ENCODE measurements around the gene NCF2.

NCF2 gene

DNA sequence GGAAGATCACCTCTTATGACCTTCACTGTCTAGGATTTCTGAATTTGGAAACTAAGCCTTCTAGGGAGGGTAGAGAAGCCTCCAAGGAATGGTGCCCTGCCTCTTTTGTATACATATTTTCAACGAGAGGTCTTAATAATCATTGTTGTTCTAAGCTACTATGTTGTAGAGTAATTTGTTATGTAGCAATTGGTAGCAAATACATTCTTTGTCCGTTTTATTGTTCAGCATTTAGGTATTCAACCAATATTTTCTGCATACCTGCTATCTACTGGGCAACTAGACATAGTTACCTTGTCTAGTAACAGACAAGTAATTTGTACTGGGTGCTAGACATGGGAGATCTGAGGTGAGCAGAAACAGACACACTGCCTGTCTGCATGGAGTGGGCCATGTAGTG, 20.8 kb upstream of the NCF2 start:
- DNase-seq (ENCODE audit: low read depth in 2 of 2): no peak

DNA sequence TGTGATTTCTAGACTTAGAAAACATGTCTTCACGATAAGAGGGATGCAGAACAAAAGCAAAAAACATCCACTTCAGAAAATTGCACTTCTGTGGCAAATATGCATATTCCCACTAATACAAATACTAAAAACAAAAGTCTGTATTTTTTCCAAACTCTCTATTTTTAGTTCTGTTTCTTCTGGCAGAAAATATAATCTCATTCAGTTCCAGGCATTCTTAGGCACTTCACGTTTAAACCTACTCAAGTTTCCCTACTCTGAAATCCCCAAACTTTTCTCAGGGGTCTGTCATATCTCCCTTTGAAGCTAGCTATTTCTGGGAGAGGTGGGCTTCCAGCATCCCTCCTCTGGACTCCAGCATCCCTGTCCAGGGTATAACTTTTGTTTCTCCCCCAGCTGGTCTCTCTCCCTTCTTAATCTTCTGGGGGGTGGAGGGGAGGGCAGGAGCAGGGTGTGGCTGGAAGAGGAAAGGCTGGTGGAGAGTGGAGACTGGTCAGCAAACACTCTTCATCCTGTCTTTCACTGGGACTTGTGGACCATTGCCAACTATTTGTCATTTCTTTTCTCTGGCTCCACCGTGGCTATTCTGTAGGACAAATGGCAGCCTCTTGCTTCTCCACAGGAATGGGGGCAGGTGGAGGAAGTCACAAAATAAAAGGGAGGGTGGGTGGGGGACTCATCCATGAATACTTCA, 19.6 kb upstream of the NCF2 start:
- DNase-seq (ENCODE audit: low read depth in 2 of 2): no peak

DNA sequence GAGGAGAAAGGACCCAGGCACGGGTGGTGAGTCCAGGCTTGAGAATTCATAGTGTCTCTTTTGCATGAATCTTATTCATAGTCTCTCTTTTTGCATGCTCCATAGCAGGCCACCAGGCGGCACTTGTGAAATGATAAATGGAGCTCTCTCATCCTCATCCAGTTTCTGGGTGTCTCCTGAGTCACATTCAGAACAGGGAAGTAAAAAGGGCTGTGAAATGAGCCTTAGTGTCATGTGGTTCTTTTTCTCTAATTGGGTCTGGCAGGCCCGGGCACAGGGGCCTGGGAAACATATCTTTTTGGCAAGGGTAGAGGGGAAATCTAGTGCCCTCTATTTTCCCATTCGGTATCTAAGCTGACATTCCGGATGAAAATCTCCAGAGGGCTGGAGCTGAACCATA, 19.1 kb upstream of the NCF2 start:
- DNase-seq (ENCODE audit: low read depth in 2 of 2): no peak

DNA sequence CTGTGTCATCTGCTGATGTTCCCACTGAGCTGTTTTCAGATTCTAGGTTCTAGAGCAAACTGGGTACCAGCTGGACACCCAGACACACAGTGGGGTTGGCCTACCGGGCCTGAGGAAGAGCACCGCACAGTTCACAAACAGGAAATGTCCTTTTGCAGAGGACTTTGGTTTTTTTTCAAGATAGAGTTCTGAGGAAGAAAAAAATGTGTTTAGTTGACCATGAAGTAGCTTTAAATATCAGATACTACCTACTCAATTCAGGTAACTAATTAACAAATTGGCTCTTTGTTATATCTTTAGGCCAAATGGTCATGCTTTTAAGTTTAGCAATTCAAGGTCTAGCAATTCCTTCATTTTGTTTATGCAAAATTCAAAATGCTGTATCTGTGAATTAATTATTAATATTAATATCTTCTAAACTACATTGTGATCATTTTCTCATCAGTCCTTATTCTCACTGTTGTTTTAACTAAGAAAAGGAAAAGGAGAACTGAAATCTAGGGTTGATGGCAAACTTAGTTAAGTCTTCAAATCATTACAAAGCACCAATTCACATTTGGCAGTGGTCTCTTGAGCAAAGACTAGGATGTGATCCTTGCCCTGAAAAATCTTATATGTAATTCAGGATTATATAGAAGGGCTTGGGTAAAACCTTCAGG, 17.2 kb upstream of the NCF2 start:
- DNase-seq (ENCODE audit: low read depth in 2 of 2): no peak

DNA sequence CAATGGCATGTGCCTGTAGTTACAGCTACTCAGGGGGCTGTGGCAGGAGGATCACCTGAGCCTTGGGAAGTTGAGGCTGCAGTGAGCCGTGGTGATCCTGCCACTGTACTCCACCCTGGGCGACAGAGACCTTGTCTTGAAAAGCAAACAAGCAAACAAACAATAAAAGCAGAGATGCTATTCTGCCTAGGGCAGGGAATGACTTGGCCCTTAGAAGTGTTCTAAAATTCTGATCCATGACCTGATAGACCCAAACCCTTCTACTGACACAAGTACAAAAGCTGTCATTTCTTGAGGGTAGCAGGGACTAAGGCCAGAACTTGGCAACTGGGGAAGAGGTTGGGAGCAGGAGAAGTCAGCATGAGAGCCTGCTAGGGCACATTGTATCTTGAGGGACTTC, 15.6 kb upstream of the NCF2 start:
- no peak for DNase-seq (ENCODE audit: low read depth in 2 of 2)

DNA sequence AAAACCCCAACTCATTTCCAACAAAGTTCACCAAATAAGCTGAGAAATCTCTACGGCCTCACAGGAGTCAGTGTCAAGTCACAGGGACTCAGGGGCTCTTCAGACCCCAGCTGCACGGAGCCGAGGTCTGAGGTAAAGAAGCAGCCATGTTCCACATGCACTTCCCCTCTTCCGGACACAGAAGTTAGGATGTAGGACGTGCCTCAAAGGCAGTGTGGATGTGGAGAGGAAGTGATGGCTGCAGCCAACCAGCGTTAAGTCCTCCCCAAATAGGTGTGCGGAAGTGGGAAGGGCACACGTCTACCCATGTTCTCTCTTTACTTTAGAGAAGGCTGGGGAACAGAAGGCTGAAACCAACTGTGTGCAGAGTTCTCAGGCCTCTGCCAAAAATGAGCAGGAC, 14.6 kb upstream of the NCF2 start:
- no peak for DNase-seq (ENCODE audit: low read depth in 2 of 2)

DNA sequence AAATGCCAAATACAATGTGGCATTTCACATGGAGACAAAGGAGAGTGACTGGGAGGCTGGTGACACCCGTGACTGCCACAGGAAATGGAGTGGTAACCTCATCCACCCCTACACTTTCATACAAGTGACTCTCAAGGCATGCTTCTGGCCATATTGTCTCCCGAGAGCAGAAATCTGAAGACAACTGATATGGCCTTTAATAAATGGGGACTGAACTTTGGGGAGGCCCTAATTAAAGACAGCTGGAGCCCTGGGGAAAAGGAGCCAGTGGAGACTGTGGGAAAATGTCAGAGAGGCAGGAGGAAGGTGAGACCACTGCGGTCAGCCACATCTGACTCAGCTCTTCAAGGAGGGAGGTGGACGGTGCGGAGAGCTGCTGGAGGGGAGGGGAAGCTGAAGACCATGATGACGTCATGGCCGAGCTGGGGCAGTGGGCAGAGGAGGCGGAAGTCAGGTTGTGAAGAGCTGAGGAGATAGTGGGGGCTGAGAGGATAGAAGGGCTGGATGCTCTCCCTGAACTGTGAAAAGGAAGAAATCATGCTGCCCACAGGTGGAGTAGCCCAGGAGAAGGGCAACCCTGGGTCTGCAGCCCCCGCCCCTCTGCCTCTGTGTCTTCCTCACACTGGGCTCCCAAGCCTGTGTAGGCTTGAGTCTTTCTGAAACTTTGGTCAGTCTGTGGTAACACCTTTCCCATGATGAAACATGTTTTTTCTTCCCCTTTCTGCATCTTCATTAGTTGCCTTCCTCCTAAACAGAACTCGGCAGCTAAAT, 14.0 kb upstream of the NCF2 start:
- DNase-seq (ENCODE audit: low read depth in 2 of 2): no peak

DNA sequence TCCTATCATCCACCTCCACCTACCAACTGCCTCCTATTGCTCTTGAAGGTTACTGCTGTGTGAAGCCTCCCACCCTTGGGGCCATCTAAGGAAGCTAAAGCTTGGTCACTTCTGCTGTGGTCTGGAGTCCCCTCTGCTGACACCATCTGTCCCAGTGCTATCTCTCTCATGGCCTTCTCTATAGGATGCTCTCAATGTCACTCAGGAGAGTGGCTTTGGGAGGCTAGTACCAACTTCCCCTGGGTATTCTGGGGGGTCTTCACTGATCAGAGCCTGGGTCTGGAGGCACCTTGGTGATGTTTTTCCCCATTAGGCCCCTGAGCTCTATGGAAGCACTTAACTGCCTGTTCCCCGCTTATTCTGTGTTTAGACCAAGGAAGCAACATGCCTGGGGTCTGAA, 12.3 kb upstream of the NCF2 start:
- no peak for DNase-seq (ENCODE audit: low read depth in 2 of 2)

DNA sequence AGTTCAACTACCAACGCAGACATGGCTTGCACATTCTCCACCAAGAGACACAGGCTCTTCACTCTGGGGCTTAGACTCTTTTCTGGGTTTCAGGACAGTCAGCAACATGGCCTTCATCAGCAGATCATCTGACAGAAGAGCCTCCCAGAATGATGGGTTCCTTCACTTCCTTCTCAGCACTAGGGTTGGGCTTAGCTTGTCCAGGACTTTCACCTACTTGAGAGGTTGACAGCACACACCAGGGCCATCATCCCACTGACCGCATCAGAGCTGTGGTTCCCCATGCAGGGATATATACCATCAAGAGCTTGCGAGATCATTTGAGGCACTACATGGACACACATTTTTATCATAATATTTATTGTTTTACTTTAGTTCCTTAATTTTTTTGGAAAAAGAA, 10.4 kb upstream of the NCF2 start:
- no peak for DNase-seq (ENCODE audit: low read depth in 2 of 2)

DNA sequence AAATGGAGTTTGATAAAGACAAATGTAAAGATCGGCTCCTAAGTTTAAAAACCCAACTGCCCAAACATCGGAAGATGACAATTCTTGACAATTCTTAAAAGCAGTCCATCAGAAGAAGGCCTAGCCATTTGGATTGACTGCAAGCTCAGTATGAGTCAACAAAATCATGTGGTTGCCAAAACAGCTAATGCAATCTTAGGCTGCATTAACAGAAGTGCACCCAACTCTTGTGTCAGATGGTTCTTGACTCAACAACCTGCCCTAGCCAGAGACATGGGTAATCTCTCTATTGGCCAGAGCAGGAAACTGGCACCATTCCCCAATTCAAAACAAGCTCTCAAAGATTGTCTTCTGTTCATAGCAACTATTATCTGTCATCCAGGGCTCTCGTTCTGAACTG, 9.9 kb upstream of the NCF2 start:
- DNase-seq (ENCODE audit: low read depth in 2 of 2): no peak

DNA sequence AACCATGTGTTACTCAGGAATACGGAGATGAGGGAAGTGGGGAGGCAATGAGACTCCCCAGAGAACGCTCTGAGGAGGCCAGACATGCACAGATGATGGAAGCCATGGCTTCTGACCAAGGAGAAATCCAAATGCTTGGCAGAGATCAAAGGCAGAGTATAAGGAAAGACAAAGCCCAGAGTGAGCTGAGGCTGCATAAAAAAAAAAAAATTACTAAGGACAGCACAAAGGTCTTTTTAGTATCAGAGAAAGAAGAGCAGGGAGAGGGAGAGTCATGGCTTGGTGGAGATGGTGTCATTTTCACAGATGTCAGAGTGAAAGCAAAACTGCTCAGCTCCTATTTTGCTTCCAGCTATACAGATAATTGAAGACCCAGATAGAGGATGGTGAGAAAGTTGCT, 8.1 kb upstream of the NCF2 start:
- no peak for DNase-seq (ENCODE audit: low read depth in 2 of 2)

DNA sequence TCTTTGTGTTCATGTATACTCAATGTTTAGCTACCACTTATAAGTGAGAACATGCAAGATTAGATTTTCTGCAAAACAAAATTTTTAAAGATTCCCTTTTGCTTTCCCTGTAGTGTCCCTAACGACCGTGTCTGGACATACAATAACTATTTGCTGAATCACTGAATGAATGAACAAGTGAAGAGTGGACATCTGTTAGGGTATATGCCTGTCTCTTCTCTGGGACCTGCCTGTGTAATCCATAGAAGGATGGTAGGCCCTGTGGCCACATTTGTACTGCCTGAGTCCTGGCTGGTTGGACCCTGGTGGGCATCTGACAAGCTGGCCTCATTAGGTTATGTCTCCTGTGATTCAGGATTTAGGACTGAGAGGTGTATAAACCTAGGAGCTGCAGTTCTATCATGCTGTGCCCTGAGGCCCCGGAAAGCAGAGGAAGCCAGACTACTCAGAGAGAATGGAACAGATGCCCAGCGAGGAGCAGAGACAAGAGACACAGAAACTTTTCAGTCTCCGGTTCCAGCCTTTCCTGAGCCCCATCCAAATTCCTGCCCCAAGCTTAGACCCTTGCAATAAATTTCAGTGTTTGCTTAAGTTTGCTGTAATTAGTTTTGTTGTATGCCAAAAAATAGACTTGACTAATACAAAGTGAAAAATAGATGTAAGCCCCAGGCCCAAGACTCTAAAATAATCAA, 7.5 kb upstream of the NCF2 start:
- no peak for DNase-seq (ENCODE audit: low read depth in 2 of 2)

DNA sequence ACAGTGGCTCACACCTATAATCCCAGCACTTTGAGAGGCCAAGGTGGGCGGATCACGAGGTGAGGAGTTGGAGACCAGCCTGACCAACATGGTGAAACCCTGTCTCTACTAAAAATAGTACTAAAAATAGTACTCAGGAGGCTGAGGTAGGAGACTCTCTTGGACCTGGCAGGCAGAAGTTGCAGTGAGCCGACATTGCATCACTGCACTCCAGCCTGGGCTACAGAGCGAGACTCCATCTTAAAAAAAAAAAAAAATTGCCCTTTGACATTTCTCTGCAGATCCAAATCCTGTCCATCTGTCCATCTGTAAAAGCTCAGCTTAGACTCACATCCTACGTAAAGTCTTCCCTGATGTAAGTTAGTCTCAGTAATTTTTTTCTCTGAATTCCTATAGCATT, 6.2 kb upstream of the NCF2 start:
- DNase-seq (ENCODE audit: low read depth in 2 of 2): no peak

DNA sequence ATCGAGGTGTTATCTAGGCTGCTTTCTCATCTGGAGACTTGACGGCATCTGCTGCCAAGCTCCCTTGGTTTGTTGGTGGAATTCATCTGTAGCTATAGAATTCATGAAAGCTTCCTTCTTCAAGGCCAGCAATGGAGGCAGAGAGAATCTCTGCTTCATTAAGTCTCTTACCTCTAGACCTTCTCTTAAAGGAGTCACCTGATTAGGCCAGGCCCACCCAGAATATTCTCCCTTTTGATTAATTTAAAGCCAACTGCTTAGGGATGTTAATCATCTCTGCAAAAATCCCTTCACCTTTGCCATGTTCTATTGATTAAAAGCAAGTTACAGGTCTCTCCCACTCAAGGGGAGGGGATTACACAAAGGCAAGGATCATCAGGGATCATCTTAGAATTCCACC, 5.3 kb upstream of the NCF2 start:
- no peak for DNase-seq (ENCODE audit: low read depth in 2 of 2)

DNA sequence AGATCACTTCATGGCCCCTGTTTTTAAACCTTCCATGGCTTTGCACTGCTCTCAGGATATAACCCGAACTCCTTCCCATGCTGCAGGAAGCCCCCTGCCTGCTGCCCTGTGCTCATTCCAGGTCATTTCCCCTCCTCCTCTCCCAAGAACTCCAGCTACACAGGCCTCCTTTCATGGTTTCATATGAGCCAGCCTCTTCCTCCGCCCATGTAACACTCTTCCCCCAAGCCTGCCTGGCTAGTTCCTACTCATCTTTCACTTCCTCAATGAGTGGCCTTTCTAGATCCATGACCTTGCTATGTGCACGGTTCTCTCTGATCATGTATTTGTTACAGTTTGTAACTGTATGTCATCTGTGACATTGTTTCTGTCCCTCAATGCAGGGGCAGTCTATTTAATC, 3.1 kb upstream of the NCF2 start:
- DNase-seq (ENCODE audit: low read depth in 2 of 2): no peak

DNA sequence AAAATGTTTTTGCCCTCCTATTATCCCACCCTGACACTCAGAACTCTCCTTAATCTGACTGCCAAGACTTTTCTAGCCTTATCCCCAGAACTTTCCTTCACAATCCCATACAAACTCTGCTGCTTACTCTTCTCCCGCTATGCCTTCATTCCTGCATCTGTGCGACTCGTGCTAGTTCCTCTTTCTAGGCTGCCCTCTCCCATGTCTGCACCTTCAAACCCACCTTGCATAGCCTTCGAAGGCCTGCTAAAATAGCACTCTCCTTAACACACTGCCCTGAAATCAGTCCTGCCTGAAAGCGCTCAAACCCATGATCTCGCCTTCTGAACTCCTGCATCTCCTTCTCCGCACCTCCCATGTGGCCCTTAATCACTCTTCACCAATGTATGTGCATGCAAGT, 2.5 kb upstream of the NCF2 start:
- DNase-seq (ENCODE audit: low read depth in 2 of 2): no peak

DNA sequence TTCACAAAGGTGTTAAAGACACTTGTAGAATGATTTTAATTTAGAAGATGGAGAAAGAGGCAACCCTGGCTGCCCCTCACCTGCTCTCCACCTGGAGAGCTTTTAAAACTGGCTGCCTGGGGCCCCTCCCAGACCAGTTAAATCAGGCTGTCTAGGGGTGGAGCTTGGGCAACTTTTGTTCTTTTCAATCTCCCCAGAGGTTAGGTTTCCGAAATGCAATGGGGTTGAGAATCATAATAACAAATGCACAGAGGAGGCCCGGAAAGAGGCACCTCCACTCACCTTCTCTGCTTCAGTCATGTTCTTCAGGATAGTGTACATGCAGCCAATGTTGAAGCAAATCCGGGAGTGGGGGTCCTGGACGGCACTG, 400 bp downstream of the NCF2 start:
- DNase-seq (ENCODE audit: low read depth in 2 of 2): no peak

DNA sequence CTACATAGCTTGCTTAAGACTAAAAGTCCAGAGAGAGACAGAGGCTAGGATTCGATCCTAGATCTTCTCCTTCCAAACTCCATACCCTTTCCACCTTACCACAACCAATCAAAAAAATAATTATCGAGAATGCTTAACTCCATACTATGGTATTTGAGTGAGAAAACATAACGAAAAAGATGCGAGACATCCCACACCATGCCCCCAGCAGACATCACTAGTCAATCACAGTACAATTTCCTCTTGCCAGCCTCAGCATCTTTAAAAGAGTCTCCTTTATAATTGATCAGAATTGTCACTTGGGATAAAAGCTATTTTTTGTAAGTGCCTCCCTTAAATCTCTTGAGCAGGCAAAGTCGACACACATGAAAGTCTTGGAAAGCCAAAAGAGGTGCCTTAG, 875 bp downstream of the NCF2 start:
- DNase-seq (ENCODE audit: low read depth in 2 of 2): no peak

DNA sequence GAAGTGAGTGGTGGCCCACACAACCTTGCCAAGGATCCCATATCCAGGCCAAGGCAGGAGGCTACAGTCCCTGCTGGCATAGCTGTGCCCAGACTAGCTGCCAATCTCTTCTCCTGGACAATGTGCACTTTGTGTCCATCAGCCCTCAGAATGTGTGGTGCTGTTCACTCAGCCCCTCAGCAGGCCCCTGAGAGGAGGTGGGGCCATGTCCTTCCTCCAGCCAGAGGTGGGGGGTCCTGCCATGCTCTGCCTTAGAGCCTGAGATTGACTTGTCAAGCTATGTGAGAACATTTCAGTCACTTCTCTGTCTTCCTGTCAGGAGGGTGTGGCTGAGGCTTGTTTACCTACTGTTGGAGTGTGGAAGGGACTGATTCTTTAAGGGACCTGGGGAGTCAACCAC, 1.4 kb downstream of the NCF2 start:
- DNase-seq (ENCODE audit: low read depth in 2 of 2): no peak

DNA sequence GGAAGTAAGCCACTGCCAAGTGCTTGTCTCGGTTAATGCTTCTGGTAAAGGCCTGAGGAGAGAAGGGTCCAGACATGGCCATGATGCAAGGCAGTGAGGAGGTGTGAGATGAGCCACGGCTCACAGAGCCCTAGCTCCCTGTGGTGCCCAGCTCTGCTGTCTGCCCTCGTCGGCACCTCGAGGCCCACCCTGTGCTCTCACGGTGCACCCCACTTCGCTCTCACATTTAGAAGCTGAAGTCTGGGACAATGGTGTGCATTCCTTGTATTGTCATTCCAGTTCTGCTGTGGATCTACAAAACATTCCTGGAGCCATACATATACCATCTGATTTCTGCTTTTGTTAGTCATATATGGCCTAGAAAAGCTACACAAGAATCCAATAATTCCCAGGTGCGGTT, 3.3 kb downstream of the NCF2 start:
- no peak for DNase-seq (ENCODE audit: low read depth in 2 of 2)

DNA sequence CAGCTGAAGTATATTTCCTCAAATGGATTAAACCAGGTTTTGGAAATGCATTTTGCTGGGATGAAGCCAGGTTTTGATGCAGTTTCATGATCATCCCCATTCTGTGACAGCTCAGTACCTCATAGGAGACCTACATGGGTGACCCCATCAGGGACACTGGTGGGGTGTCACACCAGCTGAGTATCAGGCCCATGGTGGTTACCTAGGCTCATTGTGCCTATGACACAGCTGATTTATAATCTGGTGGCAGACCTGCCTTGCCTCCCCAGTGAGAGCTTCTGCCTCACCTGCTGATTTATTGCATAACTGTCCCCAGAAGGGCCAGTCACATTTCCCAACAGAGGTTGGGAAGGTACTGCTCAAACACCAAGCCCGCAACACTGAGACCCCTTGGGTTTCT, 3.8 kb downstream of the NCF2 start:
- no peak for DNase-seq (ENCODE audit: low read depth in 2 of 2)

DNA sequence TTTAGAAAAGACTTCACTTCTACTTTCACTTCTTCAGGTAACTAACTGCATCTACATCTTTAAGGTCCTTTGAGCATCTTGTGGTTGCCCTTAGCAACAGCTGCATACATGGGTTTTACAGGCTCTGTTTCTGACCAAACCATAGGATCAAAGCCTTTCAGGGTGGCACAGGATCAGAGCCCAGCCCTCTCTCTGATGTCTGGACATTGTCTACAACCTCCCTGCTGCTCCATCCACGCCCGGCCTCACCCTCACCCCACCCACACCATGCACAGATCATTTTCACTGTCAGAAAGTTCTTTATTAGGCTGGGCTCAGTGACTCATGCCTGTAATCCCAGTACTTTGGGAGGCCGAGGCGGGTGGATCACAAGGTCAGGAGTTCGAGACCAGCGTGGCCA, 5.2 kb downstream of the NCF2 start:
- no peak for DNase-seq (ENCODE audit: low read depth in 2 of 2)

DNA sequence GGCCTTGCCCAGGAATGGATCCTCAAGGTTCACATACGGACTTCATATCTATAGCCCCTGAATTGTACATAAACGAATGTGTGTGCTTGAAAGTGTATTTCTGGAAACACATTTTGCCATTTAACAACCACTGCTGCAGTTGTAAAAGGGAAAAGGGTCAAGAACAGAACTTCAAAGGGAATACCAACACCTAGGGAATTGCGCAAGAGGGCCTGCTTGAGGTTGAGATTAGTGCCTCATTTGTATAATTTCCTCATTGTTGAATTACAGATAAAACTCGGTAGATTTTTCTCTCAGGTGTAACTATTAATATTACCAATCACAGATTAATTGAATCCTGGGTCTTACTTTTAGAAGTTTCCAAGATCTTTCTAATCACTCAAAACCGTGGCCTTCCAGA, 6.1 kb downstream of the NCF2 start:
- DNase-seq (ENCODE audit: low read depth in 2 of 2): no peak

All from stimulated activated CD8-positive, alpha-beta memory T cell treated with anti-CD3 and anti-CD28 coated beads, Interleukin-2, amount 100 ng/mL, for 1 hour (primary cell).